Right atrium auricular region (tissue), 2 donors: Measurements from ENCODE around the gene DGCR2. TPM values are rescaled to one million over a fixed set of nuclear protein-coding genes. Genes with fewer than 3 reads are reported as not detected.
"Not testable (repeated sequence)": the region's sequence is repeated elsewhere in the genome, so short reads cannot be mapped to it uniquely, and the experiment has no call there.

Experiments used
- DNase-seq: peaks from one replicate; pipeline ENCODE4 v3.0.0-alpha.2; 2019; ENCODE audit warnings: low spot score
- H3K27ac ChIP-seq, 2 donors: fragments of 200-600 bp; sonication (generic); 1 replicate in 1 of 2; 2 replicates in 1 of 2; pipeline ENCODE4 v1.5.1; 2016 to 2019
- H3K27me3 ChIP-seq, 2 donors: fragments of 200-600 bp; sonication (generic); one replicate each; pipeline versions ENCODE4 v1.5.1 to v1.6.0; 2017 to 2019
- H3K36me3 ChIP-seq: fragments of 200-600 bp; sonication (generic); one replicate; pipeline ENCODE4 v1.5.1; 2016
- H3K4me1 ChIP-seq, 2 donors: fragments of 200-600 bp; sonication (generic); one replicate each; pipeline versions ENCODE4 v1.5.1 to v1.6.0; 2017 to 2019
- H3K4me3 ChIP-seq, 2 donors: fragments of 200-600 bp; sonication (generic); 1 replicate in 1 of 2; 2 replicates in 1 of 2; pipeline ENCODE4 v1.5.1; 2017 to 2019; ENCODE audit warnings: mild to moderate bottlenecking in 1 of 2, moderate library complexity in 1 of 2
- H3K9me3 ChIP-seq, 2 donors: fragments of 200-600 bp; sonication (generic); one replicate each; pipeline ENCODE4 v1.5.1; 2019
- total RNA-seq, 2 donors: library from RNA; depleted of rRNA; stranded (reverse); fragments of >200 nt; gene quantifications; one replicate each; pipeline ENCODE4 v1.1.0, GENCODE V29; 2016
- TF ChIP-seq, protein P1 (sequence below), 2 donors: fragments of 200-600 bp; sonication (generic); IDR thresholded peaks; one replicate each; pipeline ENCODE4 v1.5.1; 2019; ENCODE audit warnings: antibody characterized with exemption in 2 of 2

Gene DGCR2
- total RNA-seq, 2 donors from 2014 or later = 32.8 to 48.1 TPM

DNA sequence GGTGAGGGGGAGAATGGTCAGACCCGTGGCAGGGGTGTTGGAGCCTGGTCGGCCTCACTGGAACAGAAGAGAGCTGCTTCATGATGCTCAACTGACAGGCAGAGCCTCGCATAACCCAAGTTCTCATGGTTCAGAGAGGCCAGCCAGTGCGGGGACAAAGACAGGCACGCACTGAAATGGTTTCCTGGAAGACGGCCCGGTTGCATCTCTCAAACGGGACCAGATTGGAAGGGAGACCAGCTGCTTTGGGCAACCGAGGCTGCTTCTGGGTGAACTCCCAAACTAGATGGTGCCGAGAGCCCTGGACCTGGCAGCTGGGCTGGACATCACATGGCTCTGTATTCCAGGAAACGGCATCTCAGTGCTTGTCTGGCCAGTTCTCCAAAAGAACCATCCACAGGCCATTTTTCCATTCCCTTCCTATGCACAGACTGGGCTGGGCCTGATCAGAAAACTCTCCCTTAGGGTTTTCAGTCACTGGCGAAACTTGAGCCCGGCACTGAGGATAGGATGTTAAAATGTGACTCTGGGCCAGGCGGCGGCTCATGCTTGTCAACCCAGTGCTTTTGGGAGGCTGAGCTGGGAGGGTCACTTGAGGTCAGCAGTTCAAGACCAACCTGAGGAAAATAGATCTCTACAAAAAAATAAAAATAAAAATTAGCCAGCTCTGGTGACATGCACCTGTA is 106.0 kb downstream of the DGCR2 start:
- DNase-seq = no peak
- no peak overlapping the region for H3K4me3 ChIP-seq
- H3K36me3 ChIP-seq = no peaks in the 10 kb centered on the region
- TF ChIP-seq, protein P1, sequence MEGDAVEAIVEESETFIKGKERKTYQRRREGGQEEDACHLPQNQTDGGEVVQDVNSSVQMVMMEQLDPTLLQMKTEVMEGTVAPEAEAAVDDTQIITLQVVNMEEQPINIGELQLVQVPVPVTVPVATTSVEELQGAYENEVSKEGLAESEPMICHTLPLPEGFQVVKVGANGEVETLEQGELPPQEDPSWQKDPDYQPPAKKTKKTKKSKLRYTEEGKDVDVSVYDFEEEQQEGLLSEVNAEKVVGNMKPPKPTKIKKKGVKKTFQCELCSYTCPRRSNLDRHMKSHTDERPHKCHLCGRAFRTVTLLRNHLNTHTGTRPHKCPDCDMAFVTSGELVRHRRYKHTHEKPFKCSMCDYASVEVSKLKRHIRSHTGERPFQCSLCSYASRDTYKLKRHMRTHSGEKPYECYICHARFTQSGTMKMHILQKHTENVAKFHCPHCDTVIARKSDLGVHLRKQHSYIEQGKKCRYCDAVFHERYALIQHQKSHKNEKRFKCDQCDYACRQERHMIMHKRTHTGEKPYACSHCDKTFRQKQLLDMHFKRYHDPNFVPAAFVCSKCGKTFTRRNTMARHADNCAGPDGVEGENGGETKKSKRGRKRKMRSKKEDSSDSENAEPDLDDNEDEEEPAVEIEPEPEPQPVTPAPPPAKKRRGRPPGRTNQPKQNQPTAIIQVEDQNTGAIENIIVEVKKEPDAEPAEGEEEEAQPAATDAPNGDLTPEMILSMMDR (IDR thresholded peaks at IDR 0.05) = no peak
- H3K27ac ChIP-seq = no peak overlapping the region
- no peaks in the 10 kb centered on the region for H3K9me3 ChIP-seq
- H3K27me3 ChIP-seq = no peaks in the 10 kb centered on the region
- no peaks in the 10 kb centered on the region for H3K4me1 ChIP-seq

DNA sequence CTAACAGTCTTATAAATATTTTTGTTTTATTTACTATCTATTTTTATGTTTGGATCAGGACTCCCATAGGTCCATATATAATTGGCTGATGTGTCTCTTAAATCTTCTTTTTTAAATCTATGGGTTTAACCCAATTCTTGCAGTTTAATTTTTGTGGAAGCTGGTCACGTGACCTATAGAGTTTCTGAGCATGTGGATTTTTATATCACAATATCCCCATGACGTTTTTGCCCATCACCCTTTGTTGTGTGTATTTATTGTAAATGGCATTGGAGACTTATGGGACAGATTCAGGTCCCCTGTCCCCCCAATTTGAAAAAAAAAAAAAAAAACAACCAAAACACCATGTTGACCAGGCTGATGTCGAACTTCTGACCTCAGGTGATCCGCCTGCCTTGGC is 107.3 kb downstream of the DGCR2 start:
- Histone ChIP-seq H3K27me3 (no peaks in the 10 kb centered on the region), H3K9me3 (no peaks in the 10 kb centered on the region), H3K27ac (no peak overlapping the region), H3K4me1 (no peaks in the 10 kb centered on the region), H3K36me3 (no peaks in the 10 kb centered on the region), H3K4me3 (no peak overlapping the region)
- no peak for DNase-seq
- TF ChIP-seq, protein P1 (IDR thresholded peaks at IDR 0.05) = no peak

DNA sequence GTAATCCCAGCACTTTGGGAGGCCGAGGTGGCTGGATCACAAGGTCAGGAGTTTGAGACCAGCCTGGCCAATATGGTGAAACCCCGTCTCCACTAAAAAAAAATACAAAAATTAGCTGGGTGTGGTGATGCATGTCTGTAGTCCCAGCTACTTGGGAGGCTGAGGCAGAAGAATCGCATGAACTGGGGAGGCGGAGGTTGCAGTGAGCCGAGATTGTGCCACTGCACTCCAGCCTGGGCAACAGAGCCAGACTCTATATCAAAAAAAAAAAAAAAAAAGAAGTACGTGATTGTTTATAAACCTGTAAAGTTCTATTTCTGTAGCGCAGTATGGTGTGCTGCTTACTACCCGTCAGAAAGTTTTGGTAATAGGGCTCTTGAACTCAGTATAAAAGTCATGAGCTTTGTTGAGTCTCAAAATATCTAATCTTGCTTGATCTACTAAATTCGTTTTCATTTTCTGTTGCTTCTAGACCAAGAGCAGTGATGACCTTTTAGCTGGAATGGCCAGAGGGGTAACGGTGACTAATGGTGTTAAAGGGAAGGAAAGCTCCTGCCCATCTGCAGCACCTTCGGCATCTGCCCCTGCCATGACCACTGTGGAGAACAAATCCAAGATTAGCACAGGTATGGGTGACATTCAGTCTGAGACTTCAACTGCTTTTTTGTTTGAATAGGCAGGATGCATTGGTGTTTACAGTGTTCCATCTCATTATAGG is 108.2 kb downstream of the DGCR2 start:
- H3K9me3 ChIP-seq, H3K4me1 ChIP-seq, H3K27me3 ChIP-seq, H3K4me3 ChIP-seq, H3K27ac ChIP-seq, DNase-seq, H3K36me3 ChIP-seq: not testable (repeated sequence)

DNA sequence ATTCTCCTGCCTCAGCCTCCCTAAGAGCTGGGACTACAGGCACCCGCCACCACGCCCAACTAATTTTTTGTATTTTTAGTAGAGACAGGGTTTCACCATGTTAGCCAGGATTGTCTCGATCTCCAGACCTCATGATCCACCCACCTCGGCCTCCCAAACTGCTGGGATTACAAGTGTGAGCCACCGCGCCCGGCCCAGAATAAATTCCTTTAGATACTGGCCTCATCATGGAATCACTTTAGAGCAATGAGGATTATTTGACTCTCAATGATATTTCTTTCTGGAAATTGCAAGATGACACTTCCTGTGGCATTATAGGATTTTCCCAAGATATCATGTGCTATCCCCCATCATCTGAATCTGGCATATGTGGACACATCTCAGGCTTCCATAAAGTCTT is 108.8 kb downstream of the DGCR2 start:
- H3K9me3 ChIP-seq, H3K27me3 ChIP-seq, DNase-seq, H3K36me3 ChIP-seq, H3K4me1 ChIP-seq, H3K27ac ChIP-seq, H3K4me3 ChIP-seq: not testable (repeated sequence)

DNA sequence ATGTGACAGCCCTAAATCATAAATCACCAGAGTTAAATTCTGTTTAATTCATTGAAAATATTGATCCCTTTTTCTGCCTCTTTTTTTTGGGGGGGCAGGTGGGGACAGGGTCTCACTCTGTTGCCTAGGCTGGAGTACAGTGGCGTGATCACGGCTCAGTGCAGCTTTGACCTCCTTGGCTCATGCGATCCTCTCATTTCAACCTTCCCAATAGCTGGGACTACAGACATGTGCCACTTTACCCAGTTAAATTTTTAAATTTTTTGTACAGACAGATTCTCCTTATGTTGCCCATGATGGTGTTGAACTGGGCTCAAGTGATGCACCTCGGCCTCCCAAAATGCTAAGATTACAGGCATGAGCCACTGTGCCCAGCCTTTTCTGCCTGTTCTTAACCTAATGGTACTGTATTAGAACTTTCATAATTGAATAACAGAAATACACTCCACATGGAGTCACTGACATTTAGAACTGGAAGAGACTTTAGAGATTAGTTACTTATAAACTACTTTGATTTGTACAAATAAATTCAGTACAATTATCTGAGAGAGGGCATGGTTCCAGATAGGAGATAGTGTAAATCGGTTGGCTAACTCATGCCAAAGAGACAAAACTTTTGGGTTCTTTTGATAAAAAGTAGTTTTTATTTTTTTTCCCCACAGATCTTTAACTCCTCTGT is 109.8 kb downstream of the DGCR2 start:
- Histone ChIP-seq H3K27ac (no peak overlapping the region), H3K27me3 (no peaks in the 10 kb centered on the region), H3K9me3 (no peaks in the 10 kb centered on the region), H3K4me3 (no peak overlapping the region), H3K4me1 (no peaks in the 10 kb centered on the region), H3K36me3 (no peaks in the 10 kb centered on the region)
- TF ChIP-seq, protein P1 (IDR thresholded peaks at IDR 0.05) = no peak
- no peak for DNase-seq

DNA sequence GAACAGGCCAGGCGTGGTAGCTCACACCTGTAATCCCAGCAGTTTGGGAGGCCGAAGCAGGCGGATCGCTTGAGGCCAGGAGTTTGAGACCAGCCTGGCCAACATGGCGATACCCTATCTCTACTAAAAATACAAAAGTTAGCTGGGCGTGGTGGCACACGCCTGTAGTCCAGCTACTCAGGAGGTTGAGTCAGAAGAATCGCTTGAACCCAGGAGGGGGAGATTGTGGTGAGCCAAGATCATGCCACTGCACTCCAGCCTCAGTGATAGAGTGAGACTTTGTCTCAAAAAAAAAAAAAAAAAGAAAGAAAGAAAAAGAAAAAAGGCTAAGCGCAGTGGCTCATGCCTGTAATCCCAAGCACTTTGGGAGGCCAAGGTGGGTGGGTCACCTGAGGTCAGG is 110.6 kb downstream of the DGCR2 start:
- not testable (repeated sequence) for H3K9me3 ChIP-seq, H3K27ac ChIP-seq, H3K4me3 ChIP-seq, H3K4me1 ChIP-seq, DNase-seq, H3K36me3 ChIP-seq, H3K27me3 ChIP-seq

DNA sequence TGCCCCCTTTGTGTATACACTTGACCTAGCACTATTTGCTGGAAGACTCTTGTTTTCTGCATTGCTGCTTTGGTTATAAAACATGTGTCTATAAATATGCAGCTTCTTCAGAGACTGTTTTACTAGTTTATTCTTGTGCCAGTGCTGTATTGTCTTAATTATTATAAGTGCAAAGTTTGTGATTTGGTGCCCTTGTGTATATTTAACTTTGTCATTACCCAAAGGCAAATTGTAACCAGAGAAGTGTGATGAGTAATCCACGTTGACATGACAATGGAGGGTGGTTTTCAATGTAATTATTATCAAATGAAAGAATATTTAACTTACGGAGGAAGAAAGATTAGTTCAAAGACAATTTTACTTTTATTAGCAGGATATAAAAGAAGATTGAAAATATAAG is 111.1 kb downstream of the DGCR2 start:
- no peak overlapping the region for H3K4me3 ChIP-seq
- TF ChIP-seq, protein P1 (IDR thresholded peaks at IDR 0.05) = no peak
- no peak for DNase-seq
- H3K36me3 ChIP-seq = no peaks in the 10 kb centered on the region
- no peaks in the 10 kb centered on the region for H3K27me3 ChIP-seq
- H3K9me3 ChIP-seq = no peaks in the 10 kb centered on the region
- H3K27ac ChIP-seq = no peak overlapping the region
- no peaks in the 10 kb centered on the region for H3K4me1 ChIP-seq
